Liver (tissue), 9 donors: Measurements from ENCODE around the gene DCUN1D3. TPM values are rescaled to one million over a fixed set of nuclear protein-coding genes. Genes with fewer than 3 reads are reported as not detected.

Experiments used
- DNase-seq: peaks from one replicate; pipeline ENCODE4 v3.0.0-alpha.2; 2017; ENCODE audit warnings: low spot score
- H3K27ac ChIP-seq, 2 donors: one replicate each; pipeline ENCODE4 v1.7.0; 2013; ENCODE audit warnings: inconsistent platforms in 2 of 2, low read length in 2 of 2, control low read depth in 1 of 2, low read depth in 1 of 2, mild to moderate bottlenecking in 1 of 2
- H3K27me3 ChIP-seq, 4 donors: one replicate each; pipeline versions ENCODE4 v1.6.1 to v1.7.0; 2013; ENCODE audit warnings: low read length in 3 of 4, inconsistent platforms in 1 of 4, mild to moderate bottlenecking in 1 of 4, moderate library complexity in 1 of 4; ENCODE audit not compliant: control insufficient read depth in 4 of 4, insufficient read depth in 4 of 4
- H3K36me3 ChIP-seq, 4 donors: one replicate each; pipeline versions ENCODE4 v1.6.1 to v1.7.0; 2013; ENCODE audit warnings: low read length in 3 of 4, mild to moderate bottlenecking in 3 of 4, low read depth in 1 of 4, moderate library complexity in 1 of 4; ENCODE audit not compliant: control insufficient read depth in 4 of 4, insufficient read depth in 3 of 4
- H3K4me1 ChIP-seq, 4 donors: one replicate each; pipeline versions ENCODE4 v1.6.1 to v1.7.0; 2013; ENCODE audit warnings: low read length in 3 of 4, mild to moderate bottlenecking in 3 of 4, moderate library complexity in 1 of 4; ENCODE audit not compliant: control insufficient read depth in 4 of 4, insufficient read depth in 4 of 4
- H3K4me3 ChIP-seq, 3 donors: one replicate each; pipeline versions ENCODE4 v1.6.1 to v1.7.0; 2013; ENCODE audit warnings: low read length in 3 of 3, control low read depth in 1 of 3, low read depth in 1 of 3, mild to moderate bottlenecking in 1 of 3
- H3K9ac ChIP-seq, 2 donors: one replicate each; pipeline ENCODE4 v1.7.0; 2013; ENCODE audit warnings: low read length in 2 of 2, mild to moderate bottlenecking in 2 of 2, moderate library complexity in 2 of 2, control low read depth in 1 of 2, low read depth in 1 of 2
- H3K9me3 ChIP-seq, 4 donors: one replicate each; pipeline versions ENCODE4 v1.6.1 to v1.7.0; 2013; ENCODE audit warnings: low read length in 3 of 4; ENCODE audit not compliant: control insufficient read depth in 4 of 4
- EGR1 ChIP-seq, 2 donors: IDR thresholded peaks; 2 replicates each; pipeline ENCODE4 v1.6.1; 2016 to 2018; ENCODE audit warnings: antibody characterized with exemption in 2 of 2, low read depth in 2 of 2
- FOXA1 ChIP-seq: IDR thresholded peaks from 2 replicates; pipeline ENCODE4 v1.6.1; 2016; ENCODE audit warnings: antibody characterized with exemption
- FOXA2 ChIP-seq: IDR thresholded peaks from 2 replicates; pipeline ENCODE4 v1.6.1; 2016; ENCODE audit warnings: antibody characterized with exemption
- GABPA ChIP-seq, 2 donors: IDR thresholded peaks in 1 of 2; conservative IDR thresholded peaks in 1 of 2; 2 replicates each; pipeline ENCODE4 v1.6.1; 2016; ENCODE audit warnings: antibody characterized with exemption in 2 of 2, mild to moderate bottlenecking in 1 of 2, moderate library complexity in 1 of 2
- HNF4A ChIP-seq, 2 donors: conservative IDR thresholded peaks; 2 replicates each; pipeline ENCODE4 v1.6.1; 2016; ENCODE audit warnings: antibody characterized with exemption in 2 of 2, mild to moderate bottlenecking in 2 of 2
- HNF4G ChIP-seq: IDR thresholded peaks from 2 replicates; pipeline ENCODE4 v1.6.1; 2016; ENCODE audit warnings: antibody characterized with exemption
- JUND ChIP-seq, 2 donors: IDR thresholded peaks; 2 replicates each; pipeline ENCODE4 v1.6.1; 2016; ENCODE audit warnings: antibody characterized with exemption in 2 of 2
- NR2F2 ChIP-seq: IDR thresholded peaks from 2 replicates; pipeline ENCODE4 v1.6.1; 2016; ENCODE audit warnings: antibody characterized with exemption
- RAD21 ChIP-seq, 2 donors: IDR thresholded peaks; 2 replicates each; pipeline ENCODE4 v1.6.1; 2016; ENCODE audit warnings: antibody characterized with exemption in 2 of 2, mild to moderate bottlenecking in 2 of 2
- RXRA ChIP-seq, 2 donors: IDR thresholded peaks; 2 replicates each; pipeline ENCODE4 v1.6.1; 2017 to 2018; ENCODE audit warnings: antibody characterized with exemption in 2 of 2, mild to moderate bottlenecking in 1 of 2
- SP1 ChIP-seq: IDR thresholded peaks from 2 replicates; pipeline ENCODE4 v1.6.1; 2018; ENCODE audit warnings: antibody characterized with exemption, mild to moderate bottlenecking
- TAF1 ChIP-seq: conservative IDR thresholded peaks from 2 replicates; pipeline ENCODE4 v1.6.1; 2016; ENCODE audit warnings: antibody characterized with exemption, mild to moderate bottlenecking
- YY1 ChIP-seq: IDR thresholded peaks from 2 replicates; pipeline ENCODE4 v1.6.1; 2016; ENCODE audit warnings: antibody characterized with exemption, mild to moderate bottlenecking
- WGBS: extraction: QIAGEN DNeasy Blood & Tissue Kit; methylation state at CpG from one replicate; pipeline ENCODE4 v1.1.7; 2013; 5-methylcytosine and 5-hydroxymethylcytosine counted together
- polyA plus RNA-seq, 2 donors: library from polyadenylated mRNA; stranded (reverse) in 1 of 2; unstranded in 1 of 2; fragments of 200-250 nt in 1 of 2; fragments of >200 nt in 1 of 2; fragmentation: Nextera tagmentation in 1 of 2; extraction: Ambion mirVana in 1 of 2; gene quantifications; one replicate each; pipeline versions ENCODE4 v1.2.1 to v1.2.3, GENCODE V29; 2013 to 2015
- total RNA-seq, 2 donors: library from RNA; depleted of rRNA; stranded (reverse); fragments of >200 nt; gene quantifications; one replicate each; pipeline ENCODE4 v1.2.3, GENCODE V29; 2014
- TF ChIP-seq, protein P1 (sequence below): IDR thresholded peaks from 2 replicates; pipeline ENCODE4 v1.6.1; 2016; ENCODE audit warnings: antibody characterized with exemption
- TF ChIP-seq, protein P2 (sequence below): fragments of 150-350 bp; IDR thresholded peaks from 2 replicates; pipeline ENCODE4 v1.5.1; 2017; ENCODE audit warnings: improper control_type of control experiment, low read depth, low read length; ENCODE audit not compliant: missing input control
- TF ChIP-seq, protein P3 (sequence below): IDR thresholded peaks from 2 replicates; pipeline ENCODE4 v1.6.1; 2016; ENCODE audit warnings: antibody characterized with exemption, mild to moderate bottlenecking
- TF ChIP-seq, protein P4 (sequence below): IDR thresholded peaks from 2 replicates; pipeline ENCODE4 v1.6.1; 2016; ENCODE audit warnings: antibody characterized with exemption
- TF ChIP-seq, protein P5 (sequence below): IDR thresholded peaks from 2 replicates; pipeline ENCODE4 v1.6.1; 2016; ENCODE audit warnings: antibody characterized with exemption
- donor health status: healthy.
- donor health status: healthy.
- donor health status: healthy.
- donor health status: healthy.
- donor health status: healthy.

Gene DCUN1D3
- total and polyA plus RNA-seq, 4 donors: 2.7 to 16.8 (median 4.8) TPM

DNA sequence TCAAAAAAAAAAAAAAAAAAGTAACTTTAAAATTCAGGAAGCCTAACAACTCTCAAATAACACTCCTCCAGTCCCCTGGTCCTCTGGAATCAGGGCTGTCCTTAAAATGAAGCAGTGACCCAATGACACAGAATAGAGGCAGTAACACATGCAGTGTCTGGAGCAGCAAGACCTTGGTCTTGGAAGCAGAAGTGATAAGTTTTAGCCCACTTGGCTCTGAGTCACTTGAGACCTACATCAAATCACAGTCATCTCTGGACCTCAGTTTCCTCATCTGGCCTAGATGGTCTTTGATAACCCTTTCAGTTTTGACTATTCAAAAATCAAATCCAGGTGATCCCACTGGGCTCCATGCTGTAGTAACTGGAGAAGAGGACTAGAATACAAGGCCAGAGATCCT, 39.5 kb upstream of the DCUN1D3 start:
- Histone ChIP-seq H3K27me3 (no peaks in the 10 kb centered on the region), H3K4me1 (no peaks in the 10 kb centered on the region), H3K4me3 (no peak overlapping the region), H3K27ac (no peak overlapping the region), H3K36me3 (no peaks in the 10 kb centered on the region), H3K9ac (no peak overlapping the region), H3K9me3 (no peaks in the 10 kb centered on the region)
- DNase-seq: no peak
- TF ChIP-seq, protein P1, sequence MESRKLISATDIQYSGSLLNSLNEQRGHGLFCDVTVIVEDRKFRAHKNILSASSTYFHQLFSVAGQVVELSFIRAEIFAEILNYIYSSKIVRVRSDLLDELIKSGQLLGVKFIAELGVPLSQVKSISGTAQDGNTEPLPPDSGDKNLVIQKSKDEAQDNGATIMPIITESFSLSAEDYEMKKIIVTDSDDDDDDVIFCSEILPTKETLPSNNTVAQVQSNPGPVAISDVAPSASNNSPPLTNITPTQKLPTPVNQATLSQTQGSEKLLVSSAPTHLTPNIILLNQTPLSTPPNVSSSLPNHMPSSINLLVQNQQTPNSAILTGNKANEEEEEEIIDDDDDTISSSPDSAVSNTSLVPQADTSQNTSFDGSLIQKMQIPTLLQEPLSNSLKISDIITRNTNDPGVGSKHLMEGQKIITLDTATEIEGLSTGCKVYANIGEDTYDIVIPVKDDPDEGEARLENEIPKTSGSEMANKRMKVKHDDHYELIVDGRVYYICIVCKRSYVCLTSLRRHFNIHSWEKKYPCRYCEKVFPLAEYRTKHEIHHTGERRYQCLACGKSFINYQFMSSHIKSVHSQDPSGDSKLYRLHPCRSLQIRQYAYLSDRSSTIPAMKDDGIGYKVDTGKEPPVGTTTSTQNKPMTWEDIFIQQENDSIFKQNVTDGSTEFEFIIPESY: no peak
- TF ChIP-seq, protein P2, sequence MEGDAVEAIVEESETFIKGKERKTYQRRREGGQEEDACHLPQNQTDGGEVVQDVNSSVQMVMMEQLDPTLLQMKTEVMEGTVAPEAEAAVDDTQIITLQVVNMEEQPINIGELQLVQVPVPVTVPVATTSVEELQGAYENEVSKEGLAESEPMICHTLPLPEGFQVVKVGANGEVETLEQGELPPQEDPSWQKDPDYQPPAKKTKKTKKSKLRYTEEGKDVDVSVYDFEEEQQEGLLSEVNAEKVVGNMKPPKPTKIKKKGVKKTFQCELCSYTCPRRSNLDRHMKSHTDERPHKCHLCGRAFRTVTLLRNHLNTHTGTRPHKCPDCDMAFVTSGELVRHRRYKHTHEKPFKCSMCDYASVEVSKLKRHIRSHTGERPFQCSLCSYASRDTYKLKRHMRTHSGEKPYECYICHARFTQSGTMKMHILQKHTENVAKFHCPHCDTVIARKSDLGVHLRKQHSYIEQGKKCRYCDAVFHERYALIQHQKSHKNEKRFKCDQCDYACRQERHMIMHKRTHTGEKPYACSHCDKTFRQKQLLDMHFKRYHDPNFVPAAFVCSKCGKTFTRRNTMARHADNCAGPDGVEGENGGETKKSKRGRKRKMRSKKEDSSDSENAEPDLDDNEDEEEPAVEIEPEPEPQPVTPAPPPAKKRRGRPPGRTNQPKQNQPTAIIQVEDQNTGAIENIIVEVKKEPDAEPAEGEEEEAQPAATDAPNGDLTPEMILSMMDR: no peak
- no peak for TF ChIP-seq FOXA1
- TF ChIP-seq GABPA (IDR thresholded peaks at IDR 0.05 in 1 of 2, conservative IDR thresholded peaks at IDR 0.05 in 1 of 2): no peak
- TF ChIP-seq, protein P3, sequence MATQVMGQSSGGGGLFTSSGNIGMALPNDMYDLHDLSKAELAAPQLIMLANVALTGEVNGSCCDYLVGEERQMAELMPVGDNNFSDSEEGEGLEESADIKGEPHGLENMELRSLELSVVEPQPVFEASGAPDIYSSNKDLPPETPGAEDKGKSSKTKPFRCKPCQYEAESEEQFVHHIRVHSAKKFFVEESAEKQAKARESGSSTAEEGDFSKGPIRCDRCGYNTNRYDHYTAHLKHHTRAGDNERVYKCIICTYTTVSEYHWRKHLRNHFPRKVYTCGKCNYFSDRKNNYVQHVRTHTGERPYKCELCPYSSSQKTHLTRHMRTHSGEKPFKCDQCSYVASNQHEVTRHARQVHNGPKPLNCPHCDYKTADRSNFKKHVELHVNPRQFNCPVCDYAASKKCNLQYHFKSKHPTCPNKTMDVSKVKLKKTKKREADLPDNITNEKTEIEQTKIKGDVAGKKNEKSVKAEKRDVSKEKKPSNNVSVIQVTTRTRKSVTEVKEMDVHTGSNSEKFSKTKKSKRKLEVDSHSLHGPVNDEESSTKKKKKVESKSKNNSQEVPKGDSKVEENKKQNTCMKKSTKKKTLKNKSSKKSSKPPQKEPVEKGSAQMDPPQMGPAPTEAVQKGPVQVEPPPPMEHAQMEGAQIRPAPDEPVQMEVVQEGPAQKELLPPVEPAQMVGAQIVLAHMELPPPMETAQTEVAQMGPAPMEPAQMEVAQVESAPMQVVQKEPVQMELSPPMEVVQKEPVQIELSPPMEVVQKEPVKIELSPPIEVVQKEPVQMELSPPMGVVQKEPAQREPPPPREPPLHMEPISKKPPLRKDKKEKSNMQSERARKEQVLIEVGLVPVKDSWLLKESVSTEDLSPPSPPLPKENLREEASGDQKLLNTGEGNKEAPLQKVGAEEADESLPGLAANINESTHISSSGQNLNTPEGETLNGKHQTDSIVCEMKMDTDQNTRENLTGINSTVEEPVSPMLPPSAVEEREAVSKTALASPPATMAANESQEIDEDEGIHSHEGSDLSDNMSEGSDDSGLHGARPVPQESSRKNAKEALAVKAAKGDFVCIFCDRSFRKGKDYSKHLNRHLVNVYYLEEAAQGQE: no peak
- TF ChIP-seq RXRA (IDR thresholded peaks at IDR 0.05): no peak
- TF ChIP-seq SP1: no peak
- TF ChIP-seq FOXA2: no peak
- no peak for TF ChIP-seq NR2F2
- TF ChIP-seq TAF1: no peak
- TF ChIP-seq HNF4G: no peak
- TF ChIP-seq, protein P4, sequence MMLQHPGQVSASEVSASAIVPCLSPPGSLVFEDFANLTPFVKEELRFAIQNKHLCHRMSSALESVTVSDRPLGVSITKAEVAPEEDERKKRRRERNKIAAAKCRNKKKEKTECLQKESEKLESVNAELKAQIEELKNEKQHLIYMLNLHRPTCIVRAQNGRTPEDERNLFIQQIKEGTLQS: no peak
- TF ChIP-seq YY1: no peak
- TF ChIP-seq HNF4A (conservative IDR thresholded peaks at IDR 0.05): no peak

DNA sequence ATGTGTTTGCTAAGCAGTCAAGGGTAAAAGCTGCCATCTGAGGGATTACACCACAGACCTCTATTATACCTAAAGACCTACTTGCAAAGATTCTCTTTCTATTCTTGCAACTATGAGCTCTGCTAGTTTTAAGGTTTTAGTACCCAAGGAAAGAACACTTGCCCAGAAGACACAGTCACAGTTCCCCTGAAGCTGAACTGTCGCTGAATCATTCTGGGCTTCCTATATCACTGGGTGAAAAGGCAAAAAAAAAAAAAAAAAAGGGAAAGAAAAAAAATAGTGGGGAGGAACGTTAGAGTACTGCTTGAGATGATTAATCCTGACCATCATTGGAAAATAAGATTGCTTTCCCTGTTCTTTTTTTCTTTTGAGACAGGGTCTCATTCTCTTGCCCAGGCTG, 38.3 kb upstream of the DCUN1D3 start:
- Histone ChIP-seq H3K4me1 (no peaks in the 10 kb centered on the region), H3K27ac (no peak overlapping the region), H3K36me3 (no peaks in the 10 kb centered on the region), H3K9me3 (no peaks in the 10 kb centered on the region), H3K4me3 (no peak overlapping the region), H3K27me3 (no peaks in the 10 kb centered on the region), H3K9ac (no peak overlapping the region)
- WGBS: 65% methylated on average over 2 of the region's 2 CpGs
- no peak for DNase-seq
- TF ChIP-seq FOXA1 (no peak), YY1 (no peak), NR2F2 (no peak), EGR1 (IDR thresholded peaks at IDR 0.05; ENCODE audit: low read depth in 2 of 2) (no peak), SP1 (no peak), HNF4A (conservative IDR thresholded peaks at IDR 0.05) (no peak), JUND (IDR thresholded peaks at IDR 0.05) (no peak), RAD21 (IDR thresholded peaks at IDR 0.05) (no peak), TAF1 (no peak)
- TF ChIP-seq, protein P4: no peak
- TF ChIP-seq, protein P5, sequence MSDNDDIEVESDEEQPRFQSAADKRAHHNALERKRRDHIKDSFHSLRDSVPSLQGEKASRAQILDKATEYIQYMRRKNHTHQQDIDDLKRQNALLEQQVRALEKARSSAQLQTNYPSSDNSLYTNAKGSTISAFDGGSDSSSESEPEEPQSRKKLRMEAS: no peak
- TF ChIP-seq, protein P3: no peak
- TF ChIP-seq, protein P2: no peak
